Endothelial cell of hepatic sinusoid (primary cell): ENCODE measurements around the gene SLC38A2.

Experiments used
- in situ Hi-C: cut with HindIII; loops from 2 replicates; pipeline ENCODE4 v1.10.0; 2017; ENCODE audit warnings: low sequenced_read_pairs

SLC38A2 gene

DNA sequence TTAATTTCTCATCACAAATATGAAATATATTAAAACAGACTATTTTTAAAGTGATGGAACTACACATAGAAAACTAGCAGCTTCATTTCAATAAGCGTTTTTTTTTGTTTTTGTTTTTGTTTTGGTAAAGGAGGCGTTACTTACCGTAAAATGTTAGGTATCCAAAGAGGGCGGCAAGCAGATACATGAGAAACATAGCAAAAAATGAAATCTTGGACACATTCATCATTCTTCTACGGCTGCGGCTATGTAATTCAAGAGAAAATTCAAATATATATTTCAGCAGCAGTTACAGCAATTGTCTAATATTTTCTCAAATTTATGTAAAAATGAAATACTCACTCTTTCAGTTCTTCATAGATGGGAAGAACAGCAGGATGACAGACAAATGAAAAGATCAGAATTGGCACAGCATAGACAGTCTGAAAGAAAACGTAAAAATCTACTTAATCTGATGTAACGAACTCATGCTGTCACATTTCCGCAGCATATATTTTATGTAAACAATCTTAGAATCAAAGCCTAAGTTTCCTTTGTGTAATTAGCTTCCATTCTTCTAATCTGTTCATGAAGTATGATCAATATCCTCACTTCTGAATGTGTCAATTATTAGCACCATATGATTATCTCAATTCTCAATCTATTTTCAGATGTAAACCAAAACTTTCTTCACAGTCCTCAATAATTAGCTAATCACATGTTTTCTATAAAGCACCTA is 8.8 kb downstream of the SLC38A2 start:
- in situ Hi-C loops = no loop called here

DNA sequence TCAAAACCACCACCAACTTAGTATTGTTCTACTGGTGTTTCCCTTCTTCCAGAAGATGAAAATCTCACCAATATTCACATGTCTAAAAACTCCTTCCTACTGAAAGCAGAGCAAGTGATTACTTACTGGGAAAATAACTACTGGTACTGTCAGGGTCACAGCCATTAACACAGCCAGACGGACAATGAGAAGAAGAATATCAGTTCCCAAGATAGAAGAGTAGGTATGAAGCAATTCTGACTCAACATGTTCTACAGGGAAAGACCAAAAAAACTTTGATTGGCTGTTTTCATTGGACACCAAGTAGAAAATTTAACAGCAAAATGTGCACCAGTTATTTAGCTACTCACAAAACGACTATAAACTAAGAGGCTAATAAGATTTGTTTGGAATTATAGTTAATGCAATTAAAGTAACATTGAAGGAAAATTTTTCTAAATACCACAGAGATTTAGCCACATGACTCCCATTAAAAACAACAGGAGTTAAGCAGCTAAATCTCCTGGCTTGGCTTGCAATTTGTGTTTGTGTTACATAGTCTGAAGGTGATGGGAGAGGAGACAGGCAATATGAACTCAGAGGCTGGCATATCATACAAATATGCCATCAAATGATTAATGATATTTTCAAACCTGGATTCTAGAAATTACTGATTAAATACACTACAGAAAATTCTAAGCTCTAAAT is 9.5 kb downstream of the SLC38A2 start:
- in situ Hi-C loops = no loop called here

DNA sequence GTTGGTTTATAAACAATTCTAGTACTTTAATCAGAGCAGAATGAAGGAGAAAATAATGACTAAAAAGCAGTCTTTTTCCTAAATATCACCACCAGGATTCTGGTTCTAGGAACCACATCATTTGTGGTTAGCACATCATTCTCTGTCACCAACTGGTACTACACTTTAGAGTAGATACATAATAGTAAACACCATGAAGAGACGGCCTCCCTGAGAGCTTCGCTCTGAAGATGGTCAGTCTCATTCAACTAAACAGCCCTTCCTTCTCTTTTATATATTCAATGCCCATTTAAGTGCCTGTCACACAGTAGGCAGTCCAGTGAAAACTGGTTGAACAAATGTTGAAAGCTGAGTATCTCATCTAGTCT is 10.9 kb downstream of the SLC38A2 start:
- in situ Hi-C loops = no loop called here

DNA sequence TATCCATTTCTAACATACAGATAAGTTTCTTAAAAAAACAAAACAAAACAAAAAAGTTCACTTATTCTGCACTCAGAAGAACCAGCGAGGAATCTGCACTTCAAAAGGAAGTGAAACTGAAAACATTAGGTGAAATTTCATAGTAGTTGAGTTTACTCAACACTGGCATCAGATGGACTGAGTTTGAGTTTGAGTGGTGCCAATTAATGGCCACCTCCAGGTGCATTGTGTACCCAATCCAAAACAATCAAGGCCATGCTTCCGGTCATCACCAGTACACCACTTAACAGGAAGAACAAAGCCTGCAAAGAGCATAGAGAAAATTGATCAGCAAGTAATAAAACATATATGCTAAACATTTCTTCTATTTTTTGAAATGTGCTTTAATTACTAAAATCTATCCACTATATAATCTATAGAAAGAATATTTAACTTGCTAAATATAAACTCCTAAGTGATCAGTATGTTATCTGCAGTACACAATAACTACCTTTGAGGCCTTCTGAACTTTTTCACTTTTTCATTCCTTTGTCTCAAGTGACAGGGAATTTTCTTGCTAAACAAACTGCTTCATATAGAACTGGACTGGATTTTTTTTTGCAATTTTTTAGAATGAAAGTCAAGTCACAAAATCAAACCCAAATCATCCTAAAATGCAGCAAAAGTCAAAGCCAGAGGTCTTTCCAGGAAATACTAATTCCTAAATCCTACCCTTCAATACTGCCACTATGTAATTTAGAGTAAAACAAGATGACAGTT is 11.5 kb downstream of the SLC38A2 start:
- in situ Hi-C loops = no loop called here

DNA sequence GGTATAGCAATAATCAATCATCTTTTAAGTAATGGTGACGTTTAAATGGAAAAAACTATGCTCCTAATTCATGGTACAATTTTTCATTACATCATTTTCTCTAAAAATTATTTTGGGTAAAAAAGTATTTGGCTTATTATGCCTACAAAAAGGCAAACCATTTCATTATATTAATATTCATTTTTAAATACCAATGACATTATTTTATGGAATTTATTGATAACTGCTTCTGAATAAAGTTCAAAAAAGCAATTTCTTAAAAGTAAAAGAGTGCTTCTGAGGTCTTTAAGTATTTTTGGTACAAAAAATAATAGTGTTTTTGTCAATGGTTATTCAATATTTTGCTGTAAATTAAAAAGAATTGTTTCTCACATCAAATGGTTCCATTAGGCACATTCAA is 12.2 kb downstream of the SLC38A2 start:
- in situ Hi-C loops = no loop called here

DNA sequence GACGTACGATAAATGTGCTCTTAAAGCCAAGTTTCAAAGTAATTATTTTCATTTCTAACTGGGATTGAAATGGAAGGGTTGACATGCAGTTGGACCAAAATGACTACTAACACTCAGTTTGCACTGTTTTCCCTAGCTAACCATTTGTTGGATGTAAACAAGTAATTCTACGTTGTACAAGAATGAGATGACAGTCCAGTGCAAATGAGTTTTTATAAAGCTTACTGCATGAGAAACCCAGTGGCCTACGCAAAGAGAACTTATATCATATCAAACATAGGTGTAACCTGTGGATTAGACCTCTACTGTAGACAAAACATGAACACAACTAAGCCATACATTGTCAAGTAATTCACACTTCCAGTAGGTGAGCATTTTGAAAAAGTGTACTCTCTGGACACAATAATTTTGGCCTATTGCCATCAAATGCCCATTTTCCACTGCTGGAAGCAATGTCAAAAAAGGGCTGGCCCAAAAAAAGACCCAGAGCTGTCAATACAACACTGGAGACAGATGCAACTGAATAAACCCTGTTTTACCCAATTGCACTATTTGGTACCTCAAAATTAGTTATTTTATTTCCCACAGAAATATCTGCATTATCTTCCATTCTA is 12.8 kb downstream of the SLC38A2 start:
- in situ Hi-C loops = no loop called here

DNA sequence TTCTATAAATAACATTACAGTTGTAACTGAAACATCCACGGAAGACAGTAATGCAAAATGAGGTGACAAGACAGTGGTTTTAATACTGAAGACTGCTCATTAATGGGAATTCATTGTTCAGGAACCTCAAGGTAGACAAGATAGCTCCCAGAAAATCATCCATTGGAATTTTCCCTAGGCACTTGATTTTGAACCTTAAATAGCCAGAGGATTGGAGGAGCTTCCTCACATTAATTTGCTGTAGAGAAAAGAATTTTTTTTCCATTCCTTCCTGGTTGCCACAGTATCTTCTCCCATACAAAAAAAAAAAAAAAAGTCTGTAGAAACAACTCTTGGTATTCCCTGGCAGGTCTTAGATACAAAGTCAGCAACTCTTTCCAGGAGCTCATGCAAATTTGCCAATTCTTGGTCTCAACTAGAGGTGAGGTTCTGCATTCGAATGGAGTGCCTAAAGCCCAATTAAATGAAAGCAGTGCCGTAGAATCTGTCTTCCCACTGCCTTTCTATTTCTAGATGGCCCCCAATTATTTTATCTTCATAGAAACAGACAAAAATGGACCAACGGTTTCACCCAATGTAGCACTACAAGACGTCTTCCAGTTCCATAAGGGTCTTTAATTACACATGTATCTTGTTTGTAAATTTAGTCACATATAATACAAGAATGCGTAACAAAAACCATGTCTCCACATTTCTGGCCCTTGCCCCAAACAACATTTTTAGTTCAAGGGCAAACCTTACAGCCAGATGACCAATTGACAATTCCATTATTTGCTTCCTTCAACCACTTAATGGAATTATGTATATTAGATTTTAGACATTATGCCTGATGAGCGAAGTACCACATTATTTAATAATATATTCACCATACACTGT is 13.5 kb downstream of the SLC38A2 start:
- in situ Hi-C loops = no loop called here

DNA sequence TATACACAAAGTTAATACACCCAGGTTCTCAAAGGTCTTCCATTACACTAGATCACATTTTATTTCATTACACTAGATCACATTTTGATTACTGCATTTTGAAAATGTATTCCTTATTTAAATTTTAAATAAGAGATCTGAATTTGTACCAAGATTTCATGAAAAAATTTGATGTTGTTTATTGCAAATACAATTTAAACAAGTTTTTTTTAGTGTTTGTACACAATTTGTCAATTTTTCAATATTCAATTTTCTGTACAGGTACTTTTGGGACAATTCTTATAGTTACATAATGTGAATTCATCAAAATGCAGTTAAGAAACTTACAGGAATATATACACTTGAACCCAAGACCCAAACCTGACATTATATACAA is 14.3 kb downstream of the SLC38A2 start:
- in situ Hi-C loops = no loop called here

DNA sequence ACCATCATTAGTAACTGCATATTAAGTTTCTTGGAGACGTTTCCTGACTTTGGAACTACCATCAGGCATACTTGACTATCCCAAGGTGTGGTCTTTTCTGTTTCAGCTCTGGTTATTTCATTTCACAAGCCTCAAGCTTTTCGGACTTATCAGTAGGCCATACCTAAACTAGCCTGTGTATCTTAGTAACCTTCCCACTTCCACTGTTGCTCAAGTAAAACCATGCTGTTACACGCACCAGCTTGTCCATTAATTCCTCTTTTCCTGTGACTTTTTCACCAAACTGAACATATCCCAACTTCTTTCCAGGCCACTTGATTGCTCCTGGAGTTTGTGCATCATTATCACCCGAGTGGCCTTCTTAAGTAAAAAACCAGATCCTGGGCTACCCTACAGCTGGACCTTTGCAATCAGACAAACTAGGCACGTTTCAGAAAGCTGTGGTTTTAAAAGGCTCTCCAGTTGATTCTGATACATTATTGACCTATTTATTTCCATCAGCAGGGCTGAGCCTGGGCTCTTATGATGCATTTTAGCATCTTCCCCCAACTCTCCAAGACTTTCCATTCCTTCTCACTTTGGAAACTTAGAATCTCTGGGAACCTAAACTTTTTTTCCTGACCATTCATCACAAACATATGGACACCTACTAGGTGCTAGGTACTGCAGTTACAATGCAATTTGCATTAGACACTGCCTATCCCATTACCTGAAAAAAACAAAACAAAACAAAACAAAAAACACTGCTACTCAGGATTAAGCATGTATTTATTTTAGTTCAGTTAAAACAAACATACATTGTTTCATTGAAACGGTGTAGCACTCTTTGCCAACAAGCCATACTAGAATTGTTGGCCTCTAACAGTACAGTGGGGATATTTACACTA is 14.9 kb downstream of the SLC38A2 start:
- in situ Hi-C loops = no loop called here

DNA sequence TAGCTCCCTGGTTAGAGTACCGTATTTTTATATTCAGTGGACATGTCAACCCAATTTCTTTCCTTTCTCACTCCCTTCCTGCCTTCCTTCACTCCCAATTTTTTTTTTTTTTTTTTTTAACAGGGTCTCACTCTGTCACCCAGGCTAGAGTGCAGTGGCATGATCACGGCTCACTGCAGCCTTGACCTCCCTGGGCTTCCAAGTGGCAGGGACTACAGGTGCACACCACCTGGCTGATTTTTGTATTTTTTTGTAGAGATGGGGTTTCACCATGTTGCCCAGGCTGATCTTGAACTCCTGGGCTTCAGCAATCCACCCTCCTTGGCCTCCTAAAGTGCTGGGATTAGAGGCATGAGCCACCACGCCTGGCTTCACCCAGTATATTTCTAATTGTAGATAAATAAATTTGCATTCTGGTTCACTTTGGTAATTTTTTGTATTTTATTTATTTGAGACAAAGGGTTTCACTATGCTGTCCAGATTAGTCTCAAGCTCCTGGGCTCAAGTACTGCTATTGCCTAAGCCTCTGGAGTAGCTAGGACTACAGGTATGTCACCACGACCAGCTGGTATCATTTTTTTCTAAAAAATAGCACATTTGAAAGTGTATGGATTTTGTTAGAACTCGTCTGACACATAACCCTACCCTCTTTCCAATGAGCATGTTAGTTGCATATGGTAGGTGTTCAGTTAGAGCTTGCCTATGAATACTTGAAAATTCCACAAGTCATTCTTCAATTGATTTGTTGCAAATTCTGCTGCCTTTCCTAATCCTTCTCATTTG is 15.7 kb downstream of the SLC38A2 start:
- in situ Hi-C loops = no loop called here

DNA sequence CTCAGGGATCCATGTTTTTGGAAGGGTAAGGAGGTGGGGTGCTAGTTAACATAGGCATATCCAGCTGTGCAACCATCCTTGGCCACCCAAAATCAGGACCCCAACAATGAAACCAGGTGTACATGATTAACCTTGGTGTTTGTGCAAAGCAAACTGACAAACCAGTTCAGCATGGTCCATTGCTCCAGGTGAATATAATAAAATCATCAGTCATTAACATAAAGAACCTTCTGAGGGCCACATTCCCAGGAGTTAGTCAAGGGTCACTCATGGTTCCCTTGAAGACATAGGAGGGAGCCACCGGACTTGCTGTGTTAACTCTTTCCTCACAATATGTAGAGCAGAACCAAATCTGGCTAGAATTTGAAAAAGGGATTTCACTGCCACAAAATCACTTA is 17.8 kb downstream of the SLC38A2 start:
- in situ Hi-C loops = no loop called here

DNA sequence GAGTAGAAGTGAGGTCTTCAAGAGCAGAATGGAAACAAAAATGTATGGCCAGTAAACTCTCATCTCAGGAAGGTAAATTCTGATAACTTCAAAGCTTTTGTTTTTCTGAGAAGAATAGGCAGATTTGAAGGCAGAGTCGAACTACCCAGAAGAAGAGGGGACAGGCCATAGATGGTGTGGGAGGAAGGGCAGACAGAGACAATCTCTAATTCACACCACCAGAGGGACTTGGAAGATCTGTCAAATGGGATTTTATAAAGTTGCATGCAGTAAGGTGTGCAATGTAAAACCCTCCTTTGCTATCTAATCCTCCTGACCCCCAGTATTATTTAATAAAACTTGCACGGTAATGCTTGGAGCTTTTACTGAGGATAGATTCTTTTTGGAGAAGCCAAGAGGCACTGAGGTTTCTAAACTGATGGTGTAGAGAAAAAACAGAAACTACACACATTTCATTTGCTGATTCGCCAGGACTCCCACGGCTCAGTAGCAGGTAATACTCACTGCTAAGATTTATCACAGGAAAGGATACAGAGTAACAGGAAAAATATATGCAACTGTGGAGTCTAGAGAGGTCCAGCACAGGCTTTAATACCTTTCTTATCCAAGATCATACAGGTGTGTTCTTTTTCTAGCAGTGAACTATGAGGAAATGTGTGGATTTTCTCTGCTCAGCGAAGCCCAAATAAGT is 18.3 kb downstream of the SLC38A2 start:
- in situ Hi-C loops = no loop called here

DNA sequence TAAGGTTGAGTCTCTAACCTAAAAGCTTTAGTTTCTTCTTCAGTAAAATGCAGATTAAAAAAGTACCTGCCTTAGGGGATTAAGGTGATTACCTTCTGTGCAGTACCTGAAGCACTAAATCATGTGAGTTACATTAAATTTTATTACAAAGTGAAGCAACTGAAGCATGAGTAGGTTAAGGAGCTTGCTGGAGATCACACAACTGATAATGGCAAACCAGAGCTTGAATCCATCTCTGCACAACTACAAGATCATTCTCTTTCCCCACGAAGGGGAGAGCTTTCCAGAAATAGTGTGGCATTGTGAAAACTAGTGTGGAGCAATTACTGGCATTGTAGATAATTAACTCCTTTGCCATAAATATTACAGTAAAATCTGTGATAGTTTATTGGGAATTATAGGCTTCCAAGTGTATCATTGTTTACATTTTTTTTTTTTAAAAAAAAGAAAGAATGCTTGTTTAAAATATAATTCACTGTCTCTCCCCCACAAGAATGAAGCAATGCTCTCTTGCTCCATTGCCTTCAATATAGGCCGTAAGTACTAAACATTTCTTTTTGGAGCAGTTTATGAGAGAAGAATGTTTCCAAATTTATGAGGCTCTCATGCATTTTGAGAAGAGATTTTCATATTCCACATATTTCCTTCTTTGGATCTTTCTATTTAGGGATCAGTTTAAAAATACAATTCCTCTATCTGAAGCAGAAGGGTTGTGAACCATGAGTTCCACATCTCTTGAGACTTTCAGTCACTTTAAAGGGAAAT is 20.5 kb downstream of the SLC38A2 start:
- in situ Hi-C loops = no loop called here

DNA sequence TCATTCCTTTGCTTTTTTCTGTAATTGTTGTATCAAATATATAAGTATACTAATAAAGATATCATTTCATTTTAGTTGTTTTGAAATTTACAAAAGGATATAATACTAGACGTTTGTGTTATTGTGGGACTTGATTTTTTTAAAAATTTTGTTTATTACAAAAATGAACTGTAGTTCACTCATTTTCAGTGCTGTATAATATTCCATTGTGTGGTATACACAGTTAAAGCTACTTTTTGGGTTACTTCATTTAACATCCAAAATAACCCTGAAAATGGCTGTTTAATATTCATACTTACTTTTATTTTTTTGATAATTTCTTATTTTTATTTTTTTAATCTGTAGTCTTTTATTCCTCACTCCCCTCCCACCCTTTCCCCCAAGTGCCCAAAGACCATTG is 21.4 kb downstream of the SLC38A2 start:
- in situ Hi-C loops = no loop called here

DNA sequence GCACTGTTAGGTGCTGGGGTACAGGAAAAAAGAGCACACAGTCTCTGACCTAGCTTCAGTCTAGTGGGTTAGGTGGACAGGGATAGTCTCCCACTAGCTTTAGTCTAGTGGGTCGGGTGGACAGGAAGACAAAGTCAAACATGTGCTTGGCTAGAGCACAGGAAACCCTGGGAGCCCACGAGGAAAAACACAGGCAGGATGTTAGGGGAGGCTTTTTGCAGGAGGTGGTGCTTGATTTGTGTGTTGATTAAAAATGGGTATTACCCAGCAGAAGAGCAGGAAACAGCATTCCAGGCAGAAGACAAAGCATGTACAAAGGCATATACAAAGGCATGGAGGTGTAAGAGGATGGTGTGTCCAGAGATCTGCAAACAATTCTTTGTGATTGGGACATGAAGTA is 23.3 kb downstream of the SLC38A2 start:
- in situ Hi-C loops = no loop called here

DNA sequence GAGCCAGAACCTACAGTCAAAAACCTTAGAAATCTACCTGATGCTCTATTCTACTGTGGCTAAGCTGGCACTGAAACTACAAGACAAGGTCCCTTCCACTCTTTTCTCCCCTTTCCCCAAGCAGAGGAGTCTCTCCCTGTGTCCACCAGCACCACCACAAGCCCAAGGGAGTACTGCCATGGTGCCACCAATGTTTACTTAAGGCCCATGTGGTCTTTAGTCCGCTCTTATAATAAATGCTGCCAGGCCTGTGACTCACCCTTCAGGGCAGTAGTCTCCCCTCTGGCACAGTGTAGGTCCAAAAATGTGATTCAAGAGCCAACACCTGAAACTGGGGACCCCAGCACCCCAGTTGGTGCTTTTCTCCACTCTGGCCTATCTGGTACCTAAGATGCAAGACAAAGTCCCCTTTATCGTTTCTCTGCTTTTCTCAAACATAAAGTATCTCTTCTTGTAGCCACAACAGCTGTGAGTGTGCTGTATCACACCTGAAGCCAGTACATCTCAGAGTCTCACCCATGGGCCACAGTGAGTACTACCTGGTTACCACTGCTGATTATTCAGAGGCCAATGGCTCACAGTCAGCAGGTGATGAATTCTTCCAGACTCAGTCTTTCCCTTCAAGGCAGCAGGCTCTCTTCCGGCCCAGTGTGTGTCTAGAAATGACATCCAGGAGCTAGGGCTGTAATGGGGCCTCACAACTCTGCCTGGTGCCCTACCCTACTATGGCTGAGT is 29.3 kb downstream of the SLC38A2 start:
- in situ Hi-C loops = no loop called here

DNA sequence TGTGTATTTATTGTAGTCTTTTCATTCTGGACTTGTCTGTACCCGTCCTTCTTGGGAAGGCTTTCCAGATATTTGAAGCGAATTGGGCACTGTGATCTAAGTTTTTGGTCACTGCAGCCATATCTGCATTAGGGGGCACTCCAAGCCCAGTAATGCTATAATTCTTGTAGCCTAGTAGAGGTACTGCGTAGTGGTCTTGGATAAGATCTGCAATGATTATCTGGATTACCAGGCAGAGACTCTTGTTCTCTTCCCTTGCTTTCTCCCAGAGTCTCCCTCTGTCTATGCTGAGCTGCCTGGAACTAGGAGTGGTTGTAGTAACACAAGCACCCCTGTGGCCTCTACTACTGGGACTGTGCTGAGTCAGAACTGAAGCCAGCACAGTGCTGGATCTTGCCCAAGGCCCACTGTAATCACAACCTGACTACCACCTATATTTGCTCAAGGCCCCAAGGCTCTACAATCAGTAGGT is 30.0 kb downstream of the SLC38A2 start:
- in situ Hi-C loops = no loop called here
